ENCODE data around the gene ARID1B. TPM values are rescaled to one million over a fixed set of nuclear protein-coding genes. Genes with fewer than 3 reads are reported as not detected.

Gene ARID1B
- total RNA-seq, 1 donor: 55.0 TPM

DNA sequence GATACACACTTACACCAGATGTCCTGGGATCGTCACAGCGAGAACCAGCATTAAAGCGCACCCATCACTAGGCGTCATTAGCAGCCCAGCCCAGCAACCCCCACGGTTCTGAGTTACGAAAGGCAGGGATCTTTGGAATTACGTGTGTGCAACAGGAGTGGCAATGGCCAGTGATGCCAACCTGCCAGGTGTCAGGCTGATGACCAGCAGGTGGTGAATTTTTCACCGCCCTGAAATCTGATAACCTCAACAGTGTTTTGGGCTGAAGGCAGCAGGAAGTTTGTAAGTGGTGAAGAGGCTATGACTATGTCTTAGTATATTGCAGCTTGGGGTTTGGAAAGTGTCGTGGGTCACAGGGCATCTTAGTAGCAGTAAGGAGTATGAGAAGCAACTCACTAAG lies 380.1 kb downstream of the ARID1B start:
- TF ChIP-seq, protein P1, sequence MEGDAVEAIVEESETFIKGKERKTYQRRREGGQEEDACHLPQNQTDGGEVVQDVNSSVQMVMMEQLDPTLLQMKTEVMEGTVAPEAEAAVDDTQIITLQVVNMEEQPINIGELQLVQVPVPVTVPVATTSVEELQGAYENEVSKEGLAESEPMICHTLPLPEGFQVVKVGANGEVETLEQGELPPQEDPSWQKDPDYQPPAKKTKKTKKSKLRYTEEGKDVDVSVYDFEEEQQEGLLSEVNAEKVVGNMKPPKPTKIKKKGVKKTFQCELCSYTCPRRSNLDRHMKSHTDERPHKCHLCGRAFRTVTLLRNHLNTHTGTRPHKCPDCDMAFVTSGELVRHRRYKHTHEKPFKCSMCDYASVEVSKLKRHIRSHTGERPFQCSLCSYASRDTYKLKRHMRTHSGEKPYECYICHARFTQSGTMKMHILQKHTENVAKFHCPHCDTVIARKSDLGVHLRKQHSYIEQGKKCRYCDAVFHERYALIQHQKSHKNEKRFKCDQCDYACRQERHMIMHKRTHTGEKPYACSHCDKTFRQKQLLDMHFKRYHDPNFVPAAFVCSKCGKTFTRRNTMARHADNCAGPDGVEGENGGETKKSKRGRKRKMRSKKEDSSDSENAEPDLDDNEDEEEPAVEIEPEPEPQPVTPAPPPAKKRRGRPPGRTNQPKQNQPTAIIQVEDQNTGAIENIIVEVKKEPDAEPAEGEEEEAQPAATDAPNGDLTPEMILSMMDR (IDR thresholded peaks at IDR 0.05; ENCODE audit: extremely low read depth, low read depth, low read length): no peak
- Histone ChIP-seq H3K79me2 (ENCODE audit: insufficient read depth, low read length) (no peaks in the 10 kb centered on the region), H3K4me3 (ENCODE audit: insufficient read depth, low read length) (no peak overlapping the region), H3K27me3 (ENCODE audit: insufficient read depth, low read length) (no peaks in the 10 kb centered on the region), H3K4me2 (ENCODE audit: insufficient read depth, low read length) (no peak overlapping the region), H2AFZ (ENCODE audit: low read length) (no peak overlapping the region), H3K9me3 (ENCODE audit: low read depth, low read length) (no peaks in the 10 kb centered on the region), H3K4me1 (ENCODE audit: insufficient read depth, low read length) (peaks cover 8% of the 10 kb centered on the region), H3K36me3 (ENCODE audit: insufficient read depth, low read length) (no peaks in the 10 kb centered on the region), H4K20me1 (ENCODE audit: insufficient read depth, low read length) (no peaks in the 10 kb centered on the region), H3K27ac (ENCODE audit: low read depth, low read length) (no peak overlapping the region)
- DNase-seq (ENCODE audit: insufficient read length, low spot score, missing footprints): no peak

DNA sequence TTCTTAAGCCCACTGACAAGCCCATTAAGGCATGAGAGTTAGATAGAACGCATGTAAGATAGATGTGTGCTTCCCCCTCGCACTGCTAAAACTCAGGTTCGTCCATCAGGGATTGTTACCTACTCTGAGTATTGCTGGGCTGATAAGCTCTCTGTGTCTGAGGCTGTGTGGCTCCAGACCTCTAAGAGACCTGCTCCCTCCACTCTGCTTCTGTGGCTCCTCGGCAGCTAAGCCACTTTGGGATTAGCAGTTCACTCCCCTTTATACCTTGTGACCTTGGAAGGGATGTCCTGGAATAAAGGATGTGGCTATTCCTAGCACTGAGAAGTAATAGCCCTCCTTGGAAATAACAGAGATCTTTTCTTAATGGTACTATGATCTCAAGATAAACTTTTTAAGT lies 381.3 kb downstream of the ARID1B start:
- Histone ChIP-seq H3K27me3 (ENCODE audit: insufficient read depth, low read length) (no peaks in the 10 kb centered on the region), H2AFZ (ENCODE audit: low read length) (no peak overlapping the region), H4K20me1 (ENCODE audit: insufficient read depth, low read length) (no peaks in the 10 kb centered on the region), H3K4me2 (ENCODE audit: insufficient read depth, low read length) (no peak overlapping the region), H3K79me2 (ENCODE audit: insufficient read depth, low read length) (no peaks in the 10 kb centered on the region), H3K36me3 (ENCODE audit: insufficient read depth, low read length) (no peaks in the 10 kb centered on the region), H3K27ac (ENCODE audit: low read depth, low read length) (no peak overlapping the region), H3K9me3 (ENCODE audit: low read depth, low read length) (no peaks in the 10 kb centered on the region), H3K4me3 (ENCODE audit: insufficient read depth, low read length) (no peak overlapping the region), H3K4me1 (ENCODE audit: insufficient read depth, low read length) (no peaks in the 10 kb centered on the region)
- no peak for DNase-seq (ENCODE audit: insufficient read length, low spot score, missing footprints)
- TF ChIP-seq, protein P1 (IDR thresholded peaks at IDR 0.05; ENCODE audit: extremely low read depth, low read depth, low read length): no peak

DNA sequence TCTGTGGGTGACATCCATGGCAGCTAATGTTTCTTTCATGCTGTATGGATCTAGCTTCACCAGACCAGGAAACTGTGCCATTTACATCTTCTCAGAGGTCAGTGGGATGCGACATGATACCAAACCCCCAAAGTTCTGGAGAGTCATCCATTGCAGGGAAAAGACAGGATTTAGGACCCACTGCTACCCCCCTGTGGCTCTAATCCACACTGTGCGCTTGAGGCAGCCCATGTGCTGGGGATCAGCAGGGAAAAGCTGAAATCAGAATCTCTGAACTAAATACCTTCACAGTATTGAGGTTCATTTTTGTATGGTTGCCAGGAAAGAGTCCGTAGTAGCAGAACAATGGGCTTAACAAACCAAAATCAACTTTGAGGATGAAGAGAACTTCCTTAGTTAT lies 381.7 kb downstream of the ARID1B start:
- no peaks in the 10 kb centered on the region for H3K9me3 ChIP-seq (ENCODE audit: low read depth, low read length)
- no peaks in the 10 kb centered on the region for H3K79me2 ChIP-seq (ENCODE audit: insufficient read depth, low read length)
- no peak overlapping the region for H2AFZ ChIP-seq (ENCODE audit: low read length)
- no peaks in the 10 kb centered on the region for H3K36me3 ChIP-seq (ENCODE audit: insufficient read depth, low read length)
- no peak overlapping the region for H3K4me3 ChIP-seq (ENCODE audit: insufficient read depth, low read length)
- H3K27me3 ChIP-seq (ENCODE audit: insufficient read depth, low read length): no peaks in the 10 kb centered on the region
- no peak overlapping the region for H3K27ac ChIP-seq (ENCODE audit: low read depth, low read length)
- no peak overlapping the region for H3K4me2 ChIP-seq (ENCODE audit: insufficient read depth, low read length)
- H4K20me1 ChIP-seq (ENCODE audit: insufficient read depth, low read length): no peaks in the 10 kb centered on the region
- TF ChIP-seq, protein P1 (IDR thresholded peaks at IDR 0.05; ENCODE audit: extremely low read depth, low read depth, low read length): no peak
- no peaks in the 10 kb centered on the region for H3K4me1 ChIP-seq (ENCODE audit: insufficient read depth, low read length)
- no peak for DNase-seq (ENCODE audit: insufficient read length, low spot score, missing footprints)

DNA sequence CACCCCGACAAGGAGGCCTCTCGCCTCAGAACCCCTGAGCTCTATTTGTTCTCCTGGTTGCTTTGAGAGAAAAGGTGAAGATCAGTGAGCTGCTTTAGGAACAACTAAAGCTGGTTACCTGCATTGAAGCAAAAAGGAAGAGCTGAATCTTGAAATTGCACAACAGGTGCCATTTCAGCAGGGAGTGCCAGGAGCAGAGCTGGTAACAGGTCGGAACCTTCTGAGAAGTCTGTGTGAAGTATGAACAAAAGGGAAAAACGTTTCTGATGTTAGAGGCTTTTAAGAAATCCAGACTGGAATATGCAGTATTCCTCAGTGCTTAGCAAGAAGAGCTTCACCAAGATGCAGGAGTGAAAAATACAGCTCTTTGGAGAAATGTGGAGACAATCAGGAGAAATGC lies 382.2 kb downstream of the ARID1B start:
- no peak overlapping the region for H3K27ac ChIP-seq (ENCODE audit: low read depth, low read length)
- H3K4me1 ChIP-seq (ENCODE audit: insufficient read depth, low read length): no peaks in the 10 kb centered on the region
- no peak for DNase-seq (ENCODE audit: insufficient read length, low spot score, missing footprints)
- H2AFZ ChIP-seq (ENCODE audit: low read length): no peak overlapping the region
- no peaks in the 10 kb centered on the region for H3K27me3 ChIP-seq (ENCODE audit: insufficient read depth, low read length)
- H3K9me3 ChIP-seq (ENCODE audit: low read depth, low read length): no peaks in the 10 kb centered on the region
- no peak overlapping the region for H3K4me3 ChIP-seq (ENCODE audit: insufficient read depth, low read length)
- H4K20me1 ChIP-seq (ENCODE audit: insufficient read depth, low read length): no peaks in the 10 kb centered on the region
- H3K4me2 ChIP-seq (ENCODE audit: insufficient read depth, low read length): no peak overlapping the region
- no peaks in the 10 kb centered on the region for H3K36me3 ChIP-seq (ENCODE audit: insufficient read depth, low read length)
- TF ChIP-seq, protein P1 (IDR thresholded peaks at IDR 0.05; ENCODE audit: extremely low read depth, low read depth, low read length): no peak
- no peaks in the 10 kb centered on the region for H3K79me2 ChIP-seq (ENCODE audit: insufficient read depth, low read length)
